Erythroblast (primary cell): ENCODE results near the gene RAMACL.

Experiments
- GATA1 ChIP-seq: IDR thresholded peaks from 2 replicates; pipeline ENCODE4 v1.6.1; 2011; ENCODE audit warnings: low read depth, mild to moderate bottlenecking, control low read depth, low read length, moderate library complexity
- POLR2A ChIP-seq: IDR thresholded peaks from 2 replicates; pipeline ENCODE4 v1.6.1; 2011; ENCODE audit warnings: mild to moderate bottlenecking, low read length

DNA sequence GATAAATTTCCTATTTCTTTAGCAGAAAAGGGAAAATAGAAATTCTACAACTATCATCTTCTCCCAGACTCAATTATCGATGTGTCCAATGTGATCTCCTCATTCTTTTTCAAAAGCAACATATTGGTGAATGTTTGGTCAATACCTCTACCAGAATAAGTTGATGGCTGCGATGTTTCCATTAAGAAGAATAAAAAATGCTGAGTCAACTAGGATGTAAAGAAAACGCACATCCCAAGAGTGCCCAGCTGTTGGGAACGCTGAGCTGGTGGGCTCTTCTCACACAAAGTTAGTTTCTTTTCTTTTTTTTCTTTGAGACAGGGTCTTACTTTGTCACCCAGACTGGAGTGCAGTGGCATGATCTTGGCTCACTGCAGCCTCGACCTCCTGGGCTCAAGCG, 39.8 kb downstream of the RAMACL start:
- TF ChIP-seq POLR2A = no peak
- no peak for TF ChIP-seq GATA1
